Thymus (tissue), 11 donors: ENCODE data around the gene TADA2A. TPM values are rescaled to one million over a fixed set of nuclear protein-coding genes. Genes with fewer than 3 reads are reported as not detected.
"Not testable (repeated sequence)": the region's sequence is repeated elsewhere in the genome, so short reads cannot be mapped to it uniquely, and the experiment has no call there.

Experiments
- DNase-seq, 9 donors: peaks; one replicate each; pipeline ENCODE4 v3.0.0-alpha.2; 2013; ENCODE audit warnings: low spot score in 9 of 9, low read depth in 6 of 9, missing footprints in 1 of 9
- H3K27ac ChIP-seq, 2 donors: one replicate each; pipeline ENCODE4 v1.5.1; 2013; ENCODE audit warnings: control low read depth in 1 of 2, low read depth in 1 of 2, low read length in 1 of 2, mild to moderate bottlenecking in 1 of 2, moderate library complexity in 1 of 2
- H3K27me3 ChIP-seq, 2 donors: one replicate each; pipeline ENCODE4 v1.5.1; 2013; ENCODE audit warnings: low read length in 1 of 2; ENCODE audit not compliant: control insufficient read depth in 2 of 2, insufficient read depth in 1 of 2
- H3K36me3 ChIP-seq, 2 donors: one replicate each; pipeline ENCODE4 v1.5.1; 2013; ENCODE audit warnings: low read length in 1 of 2, mild to moderate bottlenecking in 1 of 2, moderate library complexity in 1 of 2; ENCODE audit not compliant: control insufficient read depth in 2 of 2, insufficient read depth in 2 of 2
- H3K4me1 ChIP-seq, 2 donors: one replicate each; pipeline ENCODE4 v1.5.1; 2013; ENCODE audit warnings: low read length in 2 of 2; ENCODE audit not compliant: control insufficient read depth in 2 of 2, insufficient read depth in 2 of 2
- H3K4me3 ChIP-seq, 2 donors: one replicate each; pipeline ENCODE4 v1.5.1; 2013; ENCODE audit warnings: low read length in 2 of 2, control low read depth in 1 of 2, mild to moderate bottlenecking in 1 of 2
- H3K9me3 ChIP-seq, 2 donors: one replicate each; pipeline ENCODE4 v1.5.1; 2013; ENCODE audit warnings: low read length in 1 of 2, mild to moderate bottlenecking in 1 of 2; ENCODE audit not compliant: control insufficient read depth in 2 of 2, insufficient read depth in 1 of 2
- WGBS: extraction: QIAGEN DNeasy Blood & Tissue Kit; methylation state at CpG from one replicate; pipeline ENCODE4 v1.1.7; 2013; 5-methylcytosine and 5-hydroxymethylcytosine counted together
- polyA plus RNA-seq: library from polyadenylated mRNA; stranded (reverse); fragments of 200-250 nt; gene quantifications from one replicate; pipeline ENCODE4 v1.2.3, GENCODE V29; 2013
- total RNA-seq: library from RNA; stranded (reverse); fragments of 120-200 nt; gene quantifications from one replicate; pipeline ENCODE4 v1.2.4, GENCODE V29; 2013
- donor health status: healthy.

The TADA2A gene
- total and polyA plus RNA-seq, 2 donors = 14.8 to 18.8 TPM

- no peaks in the 10 kb centered on the region for H3K27me3 ChIP-seq
These were observed 33.7 kb downstream of the TADA2A start for GRCh38 chr17:37440424-37440823.

DNA sequence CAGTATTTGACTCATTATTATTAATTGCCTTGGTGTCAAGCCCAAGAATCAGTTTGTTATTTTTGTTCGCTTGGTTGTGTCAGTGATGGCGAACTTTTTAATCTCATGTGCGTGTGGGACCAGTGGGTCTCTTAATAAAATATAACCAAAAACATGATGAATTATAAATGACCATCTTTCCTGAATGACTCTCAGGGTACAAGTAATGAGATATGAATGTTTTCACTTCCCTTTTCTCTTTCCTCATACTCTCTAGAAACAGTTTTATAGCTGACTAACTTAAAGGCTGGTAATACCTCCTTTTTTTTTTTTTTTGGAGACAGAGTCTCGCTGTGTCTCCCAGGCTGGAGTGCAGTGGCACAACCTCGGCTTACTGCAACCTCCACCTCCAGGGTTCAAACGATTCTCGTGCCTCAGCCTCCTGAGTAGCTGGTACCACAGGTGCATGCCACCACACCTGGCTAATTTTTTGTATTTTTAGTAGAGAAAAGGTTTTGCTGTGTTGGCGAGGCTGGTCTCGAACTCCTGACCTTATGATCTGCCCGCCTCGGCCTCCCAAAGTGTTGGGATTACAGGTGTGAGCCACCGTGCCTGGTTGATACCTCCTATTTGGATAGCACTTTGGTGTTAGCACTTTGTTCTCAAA lies 34.8 kb downstream of the TADA2A start:
- DNase-seq, H3K4me3 ChIP-seq, H3K9me3 ChIP-seq, H3K27ac ChIP-seq, H3K4me1 ChIP-seq, H3K27me3 ChIP-seq: not testable (repeated sequence)
- peaks cover 28 to 61% of the 10 kb centered on the region in 2 donors for H3K36me3 ChIP-seq
- 98% methylated on average over 12 of the region's 12 CpGs for WGBS

More at GRCh38 chr17:37440424-37440823, 33.7 kb downstream of the TADA2A start:
- Histone ChIP-seq H3K36me3 (peaks cover 31 to 54% of the 10 kb centered on the region in 2 donors), H3K4me1 (no peaks in the 10 kb centered on the region), H3K4me3 (no peak overlapping the region), H3K27ac (no peak overlapping the region), H3K9me3 (no peaks in the 10 kb centered on the region)
- 98% methylated on average over 2 of the region's 2 CpGs for WGBS
- DNase-seq = no peak

DNA sequence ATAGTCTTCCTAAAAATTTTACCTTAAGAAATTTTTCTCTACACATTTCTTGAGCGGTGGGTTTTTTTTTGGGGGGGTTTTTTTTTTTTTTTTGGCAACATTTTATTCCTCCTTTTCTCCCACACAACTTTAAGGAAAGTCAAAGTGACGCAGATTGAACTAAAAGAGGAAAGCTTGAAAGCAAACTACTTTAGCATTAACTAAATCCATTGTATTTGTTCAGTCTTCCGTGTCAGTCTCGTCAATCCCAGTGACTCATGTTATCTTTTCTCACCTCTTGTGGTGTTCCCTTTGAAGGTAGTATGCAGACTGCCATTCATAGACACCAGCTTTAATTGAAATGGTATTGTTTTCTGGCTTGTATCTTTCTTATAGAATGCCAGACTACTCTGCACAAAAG lies 39.3 kb downstream of the TADA2A start:
- H3K27me3 ChIP-seq = no peaks in the 10 kb centered on the region
- 96% methylated on average over 4 of the region's 4 CpGs for WGBS
- no peak overlapping the region for H3K27ac ChIP-seq
- no peaks in the 10 kb centered on the region for H3K9me3 ChIP-seq
- DNase-seq = peak in 1 of 9 donors; percentile 6
- H3K4me1 ChIP-seq = no peaks in the 10 kb centered on the region
- peaks cover 31 to 59% of the 10 kb centered on the region in 2 donors for H3K36me3 ChIP-seq
- H3K4me3 ChIP-seq = no peak overlapping the region

GRCh38 chr17:37447641-37448040 lies 41.0 kb downstream of the TADA2A start:
- Histone ChIP-seq H3K4me3 (no peak overlapping the region), H3K27me3 (no peaks in the 10 kb centered on the region), H3K9me3 (no peaks in the 10 kb centered on the region), H3K27ac (no peak overlapping the region), H3K4me1 (no peaks in the 10 kb centered on the region), H3K36me3 (peaks cover 25 to 58% of the 10 kb centered on the region in 2 donors)
- 98% methylated on average over 1 of the region's 1 CpG for WGBS
- no peak for DNase-seq

DNA sequence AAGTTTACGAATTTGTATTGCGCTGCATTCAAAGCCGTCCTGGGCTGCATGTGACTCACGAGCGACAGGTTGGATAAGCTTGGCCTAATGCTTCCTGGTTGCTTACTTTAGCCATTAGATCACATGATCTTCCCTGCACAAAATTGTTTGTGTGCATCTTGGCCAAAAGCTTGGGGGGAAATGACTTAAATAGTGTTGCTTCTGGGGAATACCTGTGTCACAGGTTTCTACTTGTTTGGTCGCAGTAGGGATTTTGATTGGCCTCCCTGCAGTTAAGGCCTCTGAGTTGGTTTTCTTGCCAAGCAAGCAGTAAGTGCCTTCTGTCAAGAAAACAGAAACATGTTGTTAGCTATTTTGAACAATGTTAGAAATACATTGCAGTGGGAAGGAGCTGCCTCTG lies 43.4 kb downstream of the TADA2A start:
- Histone ChIP-seq H3K4me1 (no peaks in the 10 kb centered on the region), H3K4me3 (no peak overlapping the region), H3K36me3 (peaks cover 17 to 43% of the 10 kb centered on the region in 2 donors), H3K27me3 (no peaks in the 10 kb centered on the region), H3K9me3 (no peaks in the 10 kb centered on the region), H3K27ac (peak overlapping the region; percentile 52 to 71)
- WGBS = 91% methylated on average over 6 of the region's 6 CpGs
- DNase-seq = peak in 3 of 9 donors; percentile 1 to 26 (median 3)

- H3K27me3 ChIP-seq, DNase-seq, H3K4me1 ChIP-seq, H3K9me3 ChIP-seq, H3K4me3 ChIP-seq, H3K27ac ChIP-seq: not testable (repeated sequence)
- peaks cover 6 to 18% of the 10 kb centered on the region in 2 donors for H3K36me3 ChIP-seq
- WGBS = 63% methylated on average over 3 of the region's 3 CpGs
These were observed 51.1 kb downstream of the TADA2A start for GRCh38 chr17:37457801-37458200.

DNA sequence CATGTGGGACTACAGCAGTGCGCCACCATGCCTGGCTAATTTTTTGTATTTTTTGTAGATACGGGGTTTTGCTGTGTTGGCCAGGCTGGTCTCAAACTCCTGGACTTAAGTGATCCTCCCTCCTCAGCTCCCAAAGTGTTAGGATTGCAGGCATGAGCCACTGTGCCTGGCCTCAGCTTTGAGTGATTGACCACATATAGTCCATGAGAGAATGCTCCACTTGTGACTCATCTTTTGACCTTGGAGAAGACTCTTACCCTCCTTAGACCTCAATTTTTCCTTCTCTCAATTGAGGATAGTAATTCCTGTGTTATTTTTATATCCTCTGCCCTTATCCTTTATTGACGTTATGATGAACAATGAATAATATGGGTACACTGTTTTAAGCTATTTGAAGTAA lies 52.1 kb downstream of the TADA2A start:
- Histone ChIP-seq H3K4me1 (no peaks in the 10 kb centered on the region), H3K9me3 (no peaks in the 10 kb centered on the region), H3K4me3 (no peak overlapping the region), H3K36me3 (peaks cover 9 to 17% of the 10 kb centered on the region in 2 donors), H3K27me3 (no peaks in the 10 kb centered on the region), H3K27ac (no peak overlapping the region)
- DNase-seq = no peak
- 98% methylated on average over 3 of the region's 3 CpGs for WGBS

- H3K27ac ChIP-seq = no peak overlapping the region
- H3K4me1 ChIP-seq = no peaks in the 10 kb centered on the region
- no peaks in the 10 kb centered on the region for H3K27me3 ChIP-seq
- no peak for DNase-seq
- H3K4me3 ChIP-seq = no peak overlapping the region
- no peaks in the 10 kb centered on the region for H3K9me3 ChIP-seq
- H3K36me3 ChIP-seq = peaks cover 22 to 32% of the 10 kb centered on the region in 2 donors
- 97% methylated on average over 3 of the region's 3 CpGs for WGBS
These were observed 55.0 kb downstream of the TADA2A start for GRCh38 chr17:37461668-37462067.

DNA sequence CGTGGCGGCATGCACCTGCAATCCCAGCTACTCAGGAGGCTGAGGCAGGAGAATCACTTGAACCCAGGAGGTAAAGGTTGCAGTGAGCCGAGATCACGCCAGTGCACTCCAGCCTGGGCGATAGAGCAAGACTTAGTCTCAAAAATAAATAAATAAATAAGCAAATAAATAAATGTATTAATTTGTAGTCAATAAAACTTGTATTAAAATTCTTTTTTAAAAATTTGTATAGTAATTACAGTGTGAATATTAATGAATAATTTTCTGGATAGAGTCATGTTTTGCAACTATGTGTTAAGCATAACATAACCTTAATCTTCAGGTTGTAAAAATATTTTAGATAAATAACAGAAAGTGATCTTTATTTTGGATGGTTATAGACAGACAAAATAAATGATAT lies 55.8 kb downstream of the TADA2A start:
- no peak for DNase-seq
- Histone ChIP-seq H3K27me3 (no peaks in the 10 kb centered on the region), H3K4me1 (no peaks in the 10 kb centered on the region), H3K4me3 (no peak overlapping the region), H3K9me3 (no peaks in the 10 kb centered on the region), H3K27ac (no peak overlapping the region), H3K36me3 (peaks cover 26 to 39% of the 10 kb centered on the region in 2 donors)
- 97% methylated on average over 5 of the region's 5 CpGs for WGBS
